Thyroid gland (tissue), 4 donors: ENCODE results near the gene CTNNA3. TPM values are rescaled to one million over a fixed set of nuclear protein-coding genes. Genes with fewer than 3 reads are reported as not detected.
A peak's percentile ranks its signal among the peaks of the same experiment; 100 is the strongest.

Experiments
- DNase-seq, 2 donors: peaks; one replicate each; pipeline ENCODE4 v3.0.0-alpha.2; 2019
- H3K27ac ChIP-seq, 3 donors: fragments of 200-600 bp; sonication (generic); 1 replicate in 2 of 3; 2 replicates in 1 of 3; pipeline ENCODE4 v1.5.1; 2016 to 2019; ENCODE audit warnings: mild to moderate bottlenecking in 1 of 3, moderate library complexity in 1 of 3
- H3K27me3 ChIP-seq: fragments of 200-600 bp; sonication (generic); one replicate; pipeline ENCODE4 v1.5.1; 2019
- H3K36me3 ChIP-seq, 2 donors: fragments of 200-600 bp; sonication (generic); one replicate each; pipeline ENCODE4 v1.5.1; 2016 to 2019
- H3K4me1 ChIP-seq, 2 donors: fragments of 200-600 bp; sonication (generic); one replicate each; pipeline ENCODE4 v1.5.1; 2017 to 2019
- H3K4me3 ChIP-seq, 3 donors: fragments of 200-600 bp; sonication (generic); replicated peaks in 1 of 3; 1 replicate in 2 of 3; 2 replicates in 1 of 3; pipeline ENCODE4 v1.5.1; 2016; ENCODE audit warnings: mild to moderate bottlenecking in 1 of 3
- H3K9me3 ChIP-seq: fragments of 200-600 bp; sonication (generic); one replicate; pipeline ENCODE4 v1.5.1; 2017
- POLR2A ChIP-seq, 2 donors: fragments of 450-650 bp; IDR thresholded peaks; one replicate each; pipeline ENCODE4 v1.6.1; 2017; ENCODE audit warnings: antibody characterized with exemption in 2 of 2, mild to moderate bottlenecking in 2 of 2, moderate library complexity in 1 of 2
- WGBS, 2 donors: methylation state at CpG; one replicate each; pipeline ENCODE4 v1.1.5; 2017; 5-methylcytosine and 5-hydroxymethylcytosine counted together
- intact Hi-C: fragments of 100-400 bp; cut with DNase I; formaldehyde crosslinking; loops from one replicate; pipeline ENCODE4 v1.15.1; 2023
- total RNA-seq, 4 donors: library from RNA; depleted of rRNA; stranded (reverse); fragments of >200 nt; gene quantifications; one replicate each; pipeline ENCODE4 v1.2.3, GENCODE V29; 2016
- TF ChIP-seq, protein P1 (sequence below), 6 experiments: fragments of 200-600 bp in 3 of 6; fragments of 450-650 bp in 3 of 6; sonication (generic) in 3 of 6; IDR thresholded peaks; one replicate each; pipeline ENCODE4 v1.5.1; 2016 to 2019; ENCODE audit warnings: antibody characterized with exemption in 6 of 6, mild to moderate bottlenecking in 2 of 6, inconsistent platforms in 1 of 6, moderate library complexity in 1 of 6

The CTNNA3 gene
- total RNA-seq, 4 donors from 2014 or later: 0.11 to 0.79 (median 0.13) TPM; not detected in 1

DNA sequence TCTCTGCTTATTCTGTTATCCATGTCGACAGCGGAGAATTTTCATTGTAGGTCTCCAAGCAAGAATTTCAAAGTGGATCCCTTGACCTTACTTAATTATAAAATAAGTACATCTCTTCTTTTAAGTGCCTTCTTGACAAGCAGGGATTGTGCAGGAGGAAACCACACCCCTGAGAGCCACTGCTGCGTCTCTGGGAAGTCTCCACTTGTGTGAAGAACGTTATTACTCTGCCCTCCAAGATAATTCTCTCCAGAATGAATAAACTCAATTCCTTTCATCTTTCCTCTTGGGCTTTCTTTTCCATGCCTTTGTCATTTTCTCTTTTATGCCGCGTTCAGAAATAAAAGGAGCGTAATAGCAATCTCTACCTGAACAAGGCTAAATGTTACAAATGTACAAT, 1801.0 kb downstream of the CTNNA3 start:
- H3K36me3 ChIP-seq: no peaks in the 10 kb centered on the region
- 61 to 65% methylated on average over 7 of the region's 7 CpGs for WGBS, 2 donors
- H3K4me3 ChIP-seq: no peak overlapping the region
- H3K27me3 ChIP-seq: no peaks in the 10 kb centered on the region
- intact Hi-C loops: no loop called here
- no peak for DNase-seq
- H3K4me1 ChIP-seq: no peaks in the 10 kb centered on the region
- TF ChIP-seq, protein P1, sequence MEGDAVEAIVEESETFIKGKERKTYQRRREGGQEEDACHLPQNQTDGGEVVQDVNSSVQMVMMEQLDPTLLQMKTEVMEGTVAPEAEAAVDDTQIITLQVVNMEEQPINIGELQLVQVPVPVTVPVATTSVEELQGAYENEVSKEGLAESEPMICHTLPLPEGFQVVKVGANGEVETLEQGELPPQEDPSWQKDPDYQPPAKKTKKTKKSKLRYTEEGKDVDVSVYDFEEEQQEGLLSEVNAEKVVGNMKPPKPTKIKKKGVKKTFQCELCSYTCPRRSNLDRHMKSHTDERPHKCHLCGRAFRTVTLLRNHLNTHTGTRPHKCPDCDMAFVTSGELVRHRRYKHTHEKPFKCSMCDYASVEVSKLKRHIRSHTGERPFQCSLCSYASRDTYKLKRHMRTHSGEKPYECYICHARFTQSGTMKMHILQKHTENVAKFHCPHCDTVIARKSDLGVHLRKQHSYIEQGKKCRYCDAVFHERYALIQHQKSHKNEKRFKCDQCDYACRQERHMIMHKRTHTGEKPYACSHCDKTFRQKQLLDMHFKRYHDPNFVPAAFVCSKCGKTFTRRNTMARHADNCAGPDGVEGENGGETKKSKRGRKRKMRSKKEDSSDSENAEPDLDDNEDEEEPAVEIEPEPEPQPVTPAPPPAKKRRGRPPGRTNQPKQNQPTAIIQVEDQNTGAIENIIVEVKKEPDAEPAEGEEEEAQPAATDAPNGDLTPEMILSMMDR (IDR thresholded peaks at IDR 0.05): no peak
- TF ChIP-seq POLR2A (IDR thresholded peaks at IDR 0.05): no peak
- H3K27ac ChIP-seq: no peak overlapping the region
- no peaks in the 10 kb centered on the region for H3K9me3 ChIP-seq

DNA sequence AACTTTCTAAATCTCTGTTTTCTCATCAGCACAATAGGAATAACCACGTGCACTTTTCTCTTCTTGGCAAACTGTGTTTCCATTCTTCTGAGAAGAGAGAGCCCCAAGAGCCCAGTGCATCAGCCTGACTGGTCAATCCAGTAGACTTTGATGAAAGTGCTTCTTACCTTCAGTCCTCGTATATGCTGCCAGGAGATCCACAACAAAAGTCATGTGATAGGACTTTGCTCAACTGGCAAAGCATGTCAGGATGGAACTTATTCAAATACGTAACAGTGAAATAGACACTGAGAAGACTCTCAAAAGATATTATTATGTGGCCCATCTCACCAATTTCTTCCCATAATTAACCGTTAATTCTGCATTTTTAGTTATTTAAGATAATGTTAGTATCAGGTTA, 1801.6 kb downstream of the CTNNA3 start:
- Histone ChIP-seq H3K4me3 (no peak overlapping the region), H3K36me3 (no peaks in the 10 kb centered on the region), H3K9me3 (no peaks in the 10 kb centered on the region), H3K27ac (no peak overlapping the region), H3K27me3 (no peaks in the 10 kb centered on the region), H3K4me1 (no peaks in the 10 kb centered on the region)
- WGBS, 2 donors: 89 to 92% methylated on average over 4 of the region's 4 CpGs
- DNase-seq: no peak
- intact Hi-C loops: no loop called here
- TF ChIP-seq, protein P1 (IDR thresholded peaks at IDR 0.05): no peak
- no peak for TF ChIP-seq POLR2A (IDR thresholded peaks at IDR 0.05)

DNA sequence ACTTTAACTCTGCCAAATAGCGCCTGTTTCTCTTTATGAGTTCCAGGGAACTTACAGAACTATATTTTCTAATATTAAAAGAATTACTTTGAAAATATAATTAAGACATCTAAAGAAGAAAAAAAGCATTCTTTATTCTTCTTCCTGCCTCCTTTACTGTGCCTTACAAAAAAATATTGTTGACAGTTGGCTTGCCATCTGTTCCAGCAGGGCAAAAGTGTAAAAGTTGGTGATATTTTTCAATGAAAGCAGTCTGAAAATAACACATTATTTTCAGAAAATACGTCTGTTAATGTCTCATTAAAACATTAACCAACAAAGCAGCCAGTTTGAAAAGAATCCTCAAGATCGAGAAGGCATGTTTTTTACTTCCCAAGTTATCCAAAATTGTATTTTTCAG, 1802.3 kb downstream of the CTNNA3 start:
- H3K27me3 ChIP-seq: no peaks in the 10 kb centered on the region
- WGBS, 2 donors: 83 to 84% methylated on average over 3 of the region's 3 CpGs
- TF ChIP-seq, protein P1 (IDR thresholded peaks at IDR 0.05): no peak
- TF ChIP-seq POLR2A (IDR thresholded peaks at IDR 0.05): no peak
- intact Hi-C loops: no loop called here
- no peaks in the 10 kb centered on the region for H3K36me3 ChIP-seq
- H3K4me3 ChIP-seq: no peak overlapping the region
- H3K4me1 ChIP-seq: no peaks in the 10 kb centered on the region
- no peak for DNase-seq
- no peak overlapping the region for H3K27ac ChIP-seq
- no peaks in the 10 kb centered on the region for H3K9me3 ChIP-seq

DNA sequence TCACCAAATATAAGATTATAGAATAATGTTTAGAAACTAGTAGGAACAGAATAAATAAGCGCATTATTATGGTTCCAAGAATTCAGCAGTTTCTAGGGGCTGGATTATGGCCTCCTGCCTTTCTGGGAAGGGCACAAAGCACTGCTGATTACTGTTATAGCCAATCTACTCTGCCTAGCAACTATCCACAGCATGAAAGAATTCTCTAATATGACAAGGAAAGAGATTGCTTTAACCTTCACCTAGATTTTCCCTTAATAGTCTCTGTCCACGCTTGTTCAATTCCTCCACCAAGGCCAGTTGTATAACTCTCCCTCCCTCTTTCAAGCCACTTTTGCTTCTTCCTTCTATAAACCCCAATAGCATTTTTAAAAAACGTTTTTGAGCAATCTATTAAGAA, 1803.7 kb downstream of the CTNNA3 start:
- intact Hi-C loops: no loop called here
- no peaks in the 10 kb centered on the region for H3K9me3 ChIP-seq
- no peak overlapping the region for H3K27ac ChIP-seq
- TF ChIP-seq POLR2A (IDR thresholded peaks at IDR 0.05): no peak
- TF ChIP-seq, protein P1 (IDR thresholded peaks at IDR 0.05): no peak
- DNase-seq: no peak
- WGBS, 2 donors: 78 to 81% methylated on average over 3 of the region's 3 CpGs
- H3K4me1 ChIP-seq: no peaks in the 10 kb centered on the region
- H3K4me3 ChIP-seq: no peak overlapping the region
- H3K27me3 ChIP-seq: no peaks in the 10 kb centered on the region
- H3K36me3 ChIP-seq: no peaks in the 10 kb centered on the region

DNA sequence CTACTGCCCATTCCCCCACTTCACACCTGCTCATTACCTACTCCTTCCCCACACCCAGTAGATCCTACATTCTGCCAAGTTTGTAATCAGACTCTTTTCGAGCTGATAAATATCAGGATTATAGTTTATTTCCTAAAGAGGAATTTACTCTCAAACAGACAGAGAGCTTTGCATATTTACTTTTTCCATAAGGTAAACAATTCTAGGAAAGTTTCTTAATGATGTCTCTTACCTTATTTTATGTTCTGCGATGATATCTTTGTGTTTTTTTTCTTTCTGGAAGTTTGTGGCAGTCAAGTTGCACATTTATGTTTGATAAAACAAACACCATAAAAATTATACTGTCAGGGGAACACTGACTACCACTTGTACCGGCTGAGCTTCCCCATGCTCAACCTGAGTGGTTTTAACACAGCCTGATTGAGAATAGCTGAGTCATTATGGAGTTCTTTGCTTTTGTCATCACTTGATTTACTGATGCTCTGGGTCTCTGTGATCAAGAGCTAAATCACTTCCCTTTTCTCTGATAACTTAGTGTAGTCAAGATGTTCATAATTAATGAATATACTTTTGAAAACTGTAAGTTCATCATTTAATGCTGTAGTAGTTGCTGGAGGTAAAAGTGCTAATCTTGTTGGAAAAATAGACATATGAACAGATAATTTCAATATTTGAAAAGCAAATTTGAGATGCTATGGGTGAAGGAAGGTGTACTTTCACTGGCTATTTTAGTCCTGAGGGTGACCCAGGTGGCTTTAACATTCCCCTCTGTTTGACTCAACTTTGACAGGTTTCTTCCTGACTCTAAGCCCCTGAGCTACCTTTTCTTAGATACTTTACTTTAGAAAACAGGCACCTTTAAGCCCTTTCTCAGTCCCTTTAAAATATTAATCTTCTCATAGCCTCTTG, 1804.7 kb downstream of the CTNNA3 start:
- no peaks in the 10 kb centered on the region for H3K36me3 ChIP-seq
- no peaks in the 10 kb centered on the region for H3K4me1 ChIP-seq
- H3K9me3 ChIP-seq: no peaks in the 10 kb centered on the region
- no peak overlapping the region for H3K4me3 ChIP-seq
- no peaks in the 10 kb centered on the region for H3K27me3 ChIP-seq
- intact Hi-C loops: no loop called here
- TF ChIP-seq, protein P1 (IDR thresholded peaks at IDR 0.05): no peak
- no peak for TF ChIP-seq POLR2A (IDR thresholded peaks at IDR 0.05)
- H3K27ac ChIP-seq: no peak overlapping the region
- DNase-seq: peak in 1 of 2 donors; percentile 4
- 62 to 64% methylated on average over 3 of the region's 3 CpGs for WGBS, 2 donors
